ENCODE results near the gene VCP. TPM values are rescaled to one million over a fixed set of nuclear protein-coding genes. Genes with fewer than 3 reads are reported as not detected.
A peak's percentile ranks its signal among the peaks of the same experiment; 100 is the strongest.

VCP gene
- total and polyA plus RNA-seq, 2 experiments from 2014 or later = 226 to 338 TPM

- no peak for TF ChIP-seq CTCF (IDR thresholded peaks at IDR 0.05; ENCODE audit: low read depth, low read length)
- Histone ChIP-seq H3K27me3 (no peaks in the 10 kb centered on the region), H3K27ac (peak overlapping the region; percentile 87), H3K9me3 (ENCODE audit: low read depth) (no peaks in the 10 kb centered on the region), H3K4me1 (ENCODE audit: low read depth) (peaks cover 16% of the 10 kb centered on the region), H3K36me3 (peaks cover 20% of the 10 kb centered on the region), H3K4me3 (peak overlapping the region; percentile 56)
- peak in 1 of 2 donors; percentile 16 for DNase-seq (ENCODE audit: low read depth in 1 of 2, low spot score in 1 of 2)
Observed at GRCh38 chr9:35102465-35102768, 30.0 kb upstream of the VCP start.

GRCh38 chr9:35097573-35097972 lies 25.1 kb upstream of the VCP start:
- DNase-seq (ENCODE audit: low read depth in 1 of 2, low spot score in 1 of 2) = no peak
- Histone ChIP-seq H3K4me3 (no peak overlapping the region), H3K27me3 (no peaks in the 10 kb centered on the region), H3K9me3 (ENCODE audit: low read depth) (no peaks in the 10 kb centered on the region), H3K36me3 (peaks cover 8% of the 10 kb centered on the region), H3K27ac (no peak overlapping the region), H3K4me1 (ENCODE audit: low read depth) (peaks cover 8% of the 10 kb centered on the region)
- TF ChIP-seq CTCF (IDR thresholded peaks at IDR 0.05; ENCODE audit: low read depth, low read length) = no peak

- peak within 1 kb of the TSS; percentile 96 for H3K27ac ChIP-seq
- H3K9me3 ChIP-seq (ENCODE audit: low read depth) = no peaks in the 10 kb centered on the region
- TF ChIP-seq CTCF (IDR thresholded peaks at IDR 0.05; ENCODE audit: low read depth, low read length) = peak; percentile 78
- H3K27me3 ChIP-seq = no peaks in the 10 kb centered on the region
- peak; percentile 86 to 91 for DNase-seq (ENCODE audit: low read depth in 1 of 2, low spot score in 1 of 2)
- H3K4me1 ChIP-seq (ENCODE audit: low read depth) = no peaks in the 10 kb centered on the region
- peaks cover 3% of the 10 kb centered on the region for H3K36me3 ChIP-seq
- H3K4me3 ChIP-seq = peak within 1 kb of the TSS; percentile 70
Observed at GRCh38 chr9:35096035-35096849, 23.8 kb upstream of the VCP start, which contains the start of gene PIGO. TSS of gene PIGO (minus strand) at chr9:35096591. CDS start at chr9:35095565, 1,026 bp downstream.

- Histone ChIP-seq H3K27ac (no peak overlapping the region), H3K36me3 (peaks cover 28% of the 10 kb centered on the region), H3K4me3 (no peak overlapping the region), H3K9me3 (ENCODE audit: low read depth) (no peaks in the 10 kb centered on the region), H3K27me3 (no peaks in the 10 kb centered on the region), H3K4me1 (ENCODE audit: low read depth) (no peaks in the 10 kb centered on the region)
- no peak for DNase-seq (ENCODE audit: low read depth in 1 of 2, low spot score in 1 of 2)
- no peak for TF ChIP-seq CTCF (IDR thresholded peaks at IDR 0.05; ENCODE audit: low read depth, low read length)
Observed at GRCh38 chr9:35091536-35091935, 19.1 kb upstream of the VCP start.

- TF ChIP-seq CTCF (IDR thresholded peaks at IDR 0.05; ENCODE audit: low read depth, low read length) = no peak
- peaks cover 28% of the 10 kb centered on the region for H3K36me3 ChIP-seq
- no peaks in the 10 kb centered on the region for H3K4me1 ChIP-seq (ENCODE audit: low read depth)
Observed at GRCh38 chr9:35089434-35089833, 17.0 kb upstream of the VCP start.

More at GRCh38 chr9:35089434-35089833, 17.0 kb upstream of the VCP start:
- H3K9me3 ChIP-seq (ENCODE audit: low read depth) = no peaks in the 10 kb centered on the region
- H3K4me3 ChIP-seq = no peak overlapping the region
- H3K27me3 ChIP-seq = no peaks in the 10 kb centered on the region
- no peak for DNase-seq (ENCODE audit: low read depth in 1 of 2, low spot score in 1 of 2)
- H3K27ac ChIP-seq = no peak overlapping the region

Measured in cardiac muscle cell (in vitro differentiated cells and primary cell).